DOHH2 (cell line): ENCODE measurements around the gene DYNLRB2.

Experiments
- EZH2phosphoT487 ChIP-seq: fragments of 200-600 bp; sonication (generic); IDR thresholded peaks from 2 replicates; pipeline ENCODE4 v1.6.1; 2017; ENCODE audit warnings: borderline replicate concordance, mild to moderate bottlenecking, antibody characterized with exemption, low read length, moderate library complexity, mixed read lengths
- TF ChIP-seq, protein P1 (sequence below): fragments of 200-600 bp; sonication (generic); IDR thresholded peaks from one replicate; pipeline ENCODE4 v1.5.1; 2014; ENCODE audit warnings: antibody characterized with exemption, mild to moderate bottlenecking, low read depth, low read length; ENCODE audit not compliant: poor library complexity, severe bottlenecking

DNA sequence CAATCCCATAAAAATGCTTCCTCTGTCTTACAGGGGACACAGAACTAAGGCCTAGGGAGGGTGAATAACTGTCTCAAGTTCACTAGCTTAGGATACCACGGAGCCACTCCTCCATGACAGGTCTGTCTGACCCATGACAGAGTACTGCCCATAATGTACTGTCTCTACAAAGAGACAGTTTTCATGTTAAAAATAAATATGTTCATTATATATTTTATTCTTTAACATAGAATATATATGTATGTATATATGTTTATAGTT, 28.3 kb upstream of the DYNLRB2 start:
- TF ChIP-seq, protein P1, sequence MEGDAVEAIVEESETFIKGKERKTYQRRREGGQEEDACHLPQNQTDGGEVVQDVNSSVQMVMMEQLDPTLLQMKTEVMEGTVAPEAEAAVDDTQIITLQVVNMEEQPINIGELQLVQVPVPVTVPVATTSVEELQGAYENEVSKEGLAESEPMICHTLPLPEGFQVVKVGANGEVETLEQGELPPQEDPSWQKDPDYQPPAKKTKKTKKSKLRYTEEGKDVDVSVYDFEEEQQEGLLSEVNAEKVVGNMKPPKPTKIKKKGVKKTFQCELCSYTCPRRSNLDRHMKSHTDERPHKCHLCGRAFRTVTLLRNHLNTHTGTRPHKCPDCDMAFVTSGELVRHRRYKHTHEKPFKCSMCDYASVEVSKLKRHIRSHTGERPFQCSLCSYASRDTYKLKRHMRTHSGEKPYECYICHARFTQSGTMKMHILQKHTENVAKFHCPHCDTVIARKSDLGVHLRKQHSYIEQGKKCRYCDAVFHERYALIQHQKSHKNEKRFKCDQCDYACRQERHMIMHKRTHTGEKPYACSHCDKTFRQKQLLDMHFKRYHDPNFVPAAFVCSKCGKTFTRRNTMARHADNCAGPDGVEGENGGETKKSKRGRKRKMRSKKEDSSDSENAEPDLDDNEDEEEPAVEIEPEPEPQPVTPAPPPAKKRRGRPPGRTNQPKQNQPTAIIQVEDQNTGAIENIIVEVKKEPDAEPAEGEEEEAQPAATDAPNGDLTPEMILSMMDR: no peak
- TF ChIP-seq EZH2phosphoT487: no peak
